ENCODE data around the gene GLYATL3.

The GLYATL3 gene

GRCh38 chr6:49514571-49515484, 15.1 kb downstream of the GLYATL3 start:
- DNase-seq (ENCODE audit: low spot score), result no peak

- no peak for DNase-seq (ENCODE audit: low spot score)
Observed at GRCh38 chr6:49515485-49516146, 15.9 kb downstream of the GLYATL3 start.

GRCh38 chr6:49516147-49516505, 16.4 kb downstream of the GLYATL3 start:
- no peak for DNase-seq (ENCODE audit: low spot score)

GRCh38 chr6:49517919-49518318, 18.2 kb downstream of the GLYATL3 start:
- DNase-seq (ENCODE audit: low spot score), result no peak

- no peak for DNase-seq (ENCODE audit: low spot score)
Observed at GRCh38 chr6:49519660-49520059, 19.9 kb downstream of the GLYATL3 start.

- no peak for DNase-seq (ENCODE audit: low spot score)
Observed at GRCh38 chr6:49522710-49523593, 23.2 kb downstream of the GLYATL3 start.

- no peak for DNase-seq (ENCODE audit: low spot score)
Observed at GRCh38 chr6:49523901-49524300, 24.2 kb downstream of the GLYATL3 start.

- no peak for DNase-seq (ENCODE audit: low spot score)
Observed at GRCh38 chr6:49524541-49524940, 24.8 kb downstream of the GLYATL3 start.

- DNase-seq (ENCODE audit: low spot score), result no peak
Observed at GRCh38 chr6:49526598-49526997, 26.9 kb downstream of the GLYATL3 start.

- DNase-seq (ENCODE audit: low spot score), result no peak
Observed at GRCh38 chr6:49527320-49527719, 27.6 kb downstream of the GLYATL3 start.

GRCh38 chr6:49528571-49528970, 28.8 kb downstream of the GLYATL3 start:
- no peak for DNase-seq (ENCODE audit: low spot score)

GRCh38 chr6:49530141-49530776, 30.5 kb downstream of the GLYATL3 start:
- no peak for DNase-seq (ENCODE audit: low spot score)

GRCh38 chr6:49531774-49532569, 32.2 kb downstream of the GLYATL3 start:
- DNase-seq (ENCODE audit: low spot score), result peak; percentile 30

GRCh38 chr6:49535795-49536194, 36.1 kb downstream of the GLYATL3 start:
- DNase-seq (ENCODE audit: low spot score), result no peak

- no peak for DNase-seq (ENCODE audit: low spot score)
Observed at GRCh38 chr6:49539102-49539501, 39.4 kb downstream of the GLYATL3 start.

- no peak for DNase-seq (ENCODE audit: low spot score)
Observed at GRCh38 chr6:49540614-49541013, 40.9 kb downstream of the GLYATL3 start.

GRCh38 chr6:49541210-49541724, 41.5 kb downstream of the GLYATL3 start:
- no peak for DNase-seq (ENCODE audit: low spot score)

GRCh38 chr6:49541936-49542335, 42.2 kb downstream of the GLYATL3 start:
- DNase-seq (ENCODE audit: low spot score), result no peak

GRCh38 chr6:49543087-49543858, 43.5 kb downstream of the GLYATL3 start:
- DNase-seq (ENCODE audit: low spot score), result no peak

GRCh38 chr6:49546331-49546730, 46.6 kb downstream of the GLYATL3 start:
- no peak for DNase-seq (ENCODE audit: low spot score)

Measured in CD4-positive, alpha-beta T cell treated with Interleukin-15 for 4 hours (primary cell).